Smooth muscle cell (in vitro differentiated cells): ENCODE data around the gene AHNAK. TPM values are rescaled to one million over a fixed set of nuclear protein-coding genes. Genes with fewer than 3 reads are reported as not detected.

Experiments
- DNase-seq: peaks from one replicate; lab custom pipeline; 2025; ENCODE audit not compliant: unreplicated experiment; lab: John Stamatoyannopoulos, UW
- H2AFZ ChIP-seq: fragments of 200-600 bp; sonication (generic); 2 replicates; pipeline ENCODE4 v1.6.0; 2016; ENCODE audit warnings: antibody characterized with exemption, low read depth, mild to moderate bottlenecking
- H3F3A ChIP-seq: fragments of 200-600 bp; sonication (generic); 2 replicates; pipeline ENCODE4 v1.6.0; 2017; ENCODE audit warnings: antibody characterized with exemption, low read depth
- H3K27ac ChIP-seq: fragments of 200-600 bp; sonication (generic); 2 replicates; pipeline ENCODE4 v1.5.1; 2016; ENCODE audit warnings: low read depth, mild to moderate bottlenecking
- H3K27me3 ChIP-seq: fragments of 200-600 bp; sonication (generic); 2 replicates; pipeline ENCODE4 v1.6.1; 2016; ENCODE audit warnings: low read depth, mild to moderate bottlenecking
- H3K36me3 ChIP-seq: fragments of 200-600 bp; sonication (generic); 2 replicates; pipeline ENCODE4 v1.5.1; 2016; ENCODE audit warnings: low read depth
- H3K4me1 ChIP-seq: fragments of 200-600 bp; sonication (generic); 2 replicates; pipeline ENCODE4 v1.5.1; 2016; ENCODE audit warnings: low read depth
- H3K4me2 ChIP-seq: fragments of 200-600 bp; sonication (generic); 2 replicates; pipeline ENCODE4 v1.6.0; 2016; ENCODE audit warnings: mild to moderate bottlenecking
- H3K4me3 ChIP-seq: fragments of 200-600 bp; sonication (generic); 2 replicates; pipeline ENCODE4 v1.5.1; 2016; ENCODE audit warnings: mild to moderate bottlenecking
- H3K79me2 ChIP-seq: fragments of 200-600 bp; sonication (generic); 2 replicates; pipeline ENCODE4 v1.6.0; 2016; ENCODE audit warnings: low read depth, mild to moderate bottlenecking
- H3K9ac ChIP-seq: fragments of 200-600 bp; sonication (generic); 2 replicates; pipeline ENCODE4 v1.6.0; 2016; ENCODE audit warnings: low read depth
- H3K9me3 ChIP-seq: fragments of 200-600 bp; sonication (generic); replicated peaks from 2 replicates; pipeline ENCODE4 v1.5.1; 2016; ENCODE audit warnings: low read depth
- H4K20me1 ChIP-seq: fragments of 200-600 bp; sonication (generic); 2 replicates; pipeline ENCODE4 v1.6.0; 2016; ENCODE audit warnings: low read depth
- WGBS: methylation state at CpG from one replicate; pipeline ENCODE4 v1.1.7; 2016; ENCODE audit warnings: low lambda C conversion rate; 5-methylcytosine and 5-hydroxymethylcytosine counted together
- polyA plus RNA-seq: library from polyadenylated mRNA; unstranded; fragments of >200 nt; fragmentation: Nextera tagmentation; extraction: Ambion mirVana; gene quantifications from 2 replicates; pipeline ENCODE4 v1.2.1, GENCODE V29; 2016
- total RNA-seq: library from RNA; depleted of rRNA; stranded (reverse); fragments of >200 nt; gene quantifications from 2 replicates; pipeline ENCODE4 v1.2.3, GENCODE V29; 2014
- TF ChIP-seq, protein P1 (sequence below): fragments of 200-600 bp; sonication (generic); IDR thresholded peaks from 2 replicates; pipeline ENCODE4 v1.5.1; 2017; ENCODE audit warnings: borderline replicate concordance, mild to moderate bottlenecking, antibody characterized with exemption; ENCODE audit not compliant: insufficient read depth, poor library complexity, severe bottlenecking

AHNAK gene
- total and polyA plus RNA-seq, 2 experiments from 2014 or later = 27.2 to 229 TPM

DNA sequence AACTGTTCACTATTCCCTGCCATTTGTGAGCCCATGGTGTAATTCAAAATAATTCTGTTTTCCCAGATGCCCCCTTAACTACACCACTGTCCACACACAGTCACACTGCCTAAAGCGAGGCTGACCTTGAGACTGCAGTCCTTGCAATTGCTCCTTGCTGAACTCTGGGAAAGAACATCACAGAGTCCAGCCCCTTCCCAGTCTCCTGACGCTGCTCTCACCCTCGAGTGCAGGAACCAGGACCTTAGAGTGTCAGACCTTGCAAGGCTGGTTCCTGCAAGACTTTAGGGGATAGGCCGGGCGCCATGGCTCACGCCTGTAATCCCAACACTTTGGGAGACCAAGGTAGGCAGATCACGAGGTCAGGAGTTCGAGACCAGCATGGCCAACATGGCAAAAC is 33.6 kb downstream of the AHNAK start:
- Histone ChIP-seq H3K9me3 (no peaks in the 10 kb centered on the region), H3K27ac (no peak overlapping the region), H3K4me1 (peaks cover 12% of the 10 kb centered on the region), H3K79me2 (peaks cover 7% of the 10 kb centered on the region), H3F3A (peaks cover 50% of the 10 kb centered on the region), H3K9ac (no peak overlapping the region), H3K36me3 (no peaks in the 10 kb centered on the region), H2AFZ (no peak overlapping the region), H3K4me3 (no peak overlapping the region), H4K20me1 (peaks cover 56% of the 10 kb centered on the region), H3K27me3 (no peaks in the 10 kb centered on the region), H3K4me2 (no peak overlapping the region)
- no peak for DNase-seq
- TF ChIP-seq, protein P1, sequence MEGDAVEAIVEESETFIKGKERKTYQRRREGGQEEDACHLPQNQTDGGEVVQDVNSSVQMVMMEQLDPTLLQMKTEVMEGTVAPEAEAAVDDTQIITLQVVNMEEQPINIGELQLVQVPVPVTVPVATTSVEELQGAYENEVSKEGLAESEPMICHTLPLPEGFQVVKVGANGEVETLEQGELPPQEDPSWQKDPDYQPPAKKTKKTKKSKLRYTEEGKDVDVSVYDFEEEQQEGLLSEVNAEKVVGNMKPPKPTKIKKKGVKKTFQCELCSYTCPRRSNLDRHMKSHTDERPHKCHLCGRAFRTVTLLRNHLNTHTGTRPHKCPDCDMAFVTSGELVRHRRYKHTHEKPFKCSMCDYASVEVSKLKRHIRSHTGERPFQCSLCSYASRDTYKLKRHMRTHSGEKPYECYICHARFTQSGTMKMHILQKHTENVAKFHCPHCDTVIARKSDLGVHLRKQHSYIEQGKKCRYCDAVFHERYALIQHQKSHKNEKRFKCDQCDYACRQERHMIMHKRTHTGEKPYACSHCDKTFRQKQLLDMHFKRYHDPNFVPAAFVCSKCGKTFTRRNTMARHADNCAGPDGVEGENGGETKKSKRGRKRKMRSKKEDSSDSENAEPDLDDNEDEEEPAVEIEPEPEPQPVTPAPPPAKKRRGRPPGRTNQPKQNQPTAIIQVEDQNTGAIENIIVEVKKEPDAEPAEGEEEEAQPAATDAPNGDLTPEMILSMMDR = no peak
- 83% methylated on average over 8 of the region's 8 CpGs for WGBS

DNA sequence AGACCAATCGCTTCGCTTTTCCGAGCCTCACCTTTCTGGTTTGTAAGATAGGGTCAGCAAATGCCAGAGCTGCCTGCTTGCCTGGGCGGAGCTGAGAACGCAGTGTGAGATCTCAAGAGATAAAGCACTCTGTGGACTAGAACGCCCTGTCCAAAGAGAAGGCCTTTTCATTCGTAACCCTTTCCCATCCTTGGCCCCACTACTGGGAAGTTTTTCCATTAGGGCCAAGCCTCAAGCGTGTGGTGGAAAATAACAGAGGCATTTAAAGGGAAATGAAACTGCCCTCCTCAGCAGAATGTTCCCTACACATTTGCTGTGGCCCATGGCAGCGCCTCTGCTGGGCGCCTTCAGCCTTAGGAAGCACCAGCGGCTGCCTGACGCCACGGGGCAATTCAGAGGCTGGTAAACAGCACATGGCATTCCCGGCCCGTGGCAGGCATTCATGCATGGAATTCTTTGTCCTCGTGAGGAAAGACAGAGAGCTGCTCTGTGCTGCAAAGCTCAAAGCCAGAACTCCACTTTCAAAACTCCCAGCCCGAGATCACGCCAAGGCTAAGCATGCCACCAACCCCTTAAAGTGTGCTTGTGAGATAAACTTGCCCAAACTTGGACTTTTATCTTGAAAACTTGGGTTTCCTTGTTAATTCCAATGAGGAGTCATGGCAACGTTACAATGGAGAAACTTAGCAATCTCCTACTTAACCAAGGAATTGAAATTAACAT is 38.1 kb downstream of the AHNAK start:
- 4% methylated on average over 19 of the region's 19 CpGs for WGBS

DNA sequence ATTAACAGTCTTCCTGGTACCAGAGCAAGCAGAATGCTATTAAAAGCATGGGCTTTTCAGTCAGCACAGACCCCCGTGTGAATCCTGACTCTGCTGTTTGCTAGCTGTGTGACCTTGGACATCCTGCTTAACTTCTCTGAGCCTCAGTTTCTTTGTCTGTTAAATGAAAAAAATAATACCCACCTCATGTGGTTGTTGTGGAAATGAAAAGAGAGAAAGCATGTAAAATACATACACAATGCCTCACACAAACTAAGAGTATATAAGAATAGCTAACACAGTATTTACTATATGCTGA is 39.5 kb downstream of the AHNAK start:
- H3K4me3 ChIP-seq = no peak overlapping the region
- no peak overlapping the region for H3K4me2 ChIP-seq
- peaks cover 28% of the 10 kb centered on the region for H3F3A ChIP-seq
- 51% methylated on average over 1 of the region's 1 CpG for WGBS
- no peak overlapping the region for H3K9ac ChIP-seq
- H3K36me3 ChIP-seq = no peaks in the 10 kb centered on the region
- peaks cover 43% of the 10 kb centered on the region for H3K4me1 ChIP-seq
- H4K20me1 ChIP-seq = peaks cover 5% of the 10 kb centered on the region
- H3K79me2 ChIP-seq = no peaks in the 10 kb centered on the region
- no peak for DNase-seq
- TF ChIP-seq, protein P1 = no peak
- H3K9me3 ChIP-seq = no peaks in the 10 kb centered on the region
- no peak overlapping the region for H3K27ac ChIP-seq
- H3K27me3 ChIP-seq = no peaks in the 10 kb centered on the region
- no peak overlapping the region for H2AFZ ChIP-seq

More for the DNA sequence above, 38.1 kb downstream of the AHNAK start:
- H3K9ac ChIP-seq = peak overlapping the region; percentile 58
- H3K79me2 ChIP-seq = no peaks in the 10 kb centered on the region
- peak overlapping the region; percentile 77 for H3K4me2 ChIP-seq
- H3K9me3 ChIP-seq = no peaks in the 10 kb centered on the region
- DNase-seq = peak; percentile 56
- H2AFZ ChIP-seq = peak overlapping the region; percentile 41
- H3F3A ChIP-seq = peaks cover 32% of the 10 kb centered on the region
- peaks cover 12% of the 10 kb centered on the region for H4K20me1 ChIP-seq
- peak overlapping the region; percentile 29 for H3K4me3 ChIP-seq
- peaks cover 43% of the 10 kb centered on the region for H3K4me1 ChIP-seq
- H3K36me3 ChIP-seq = no peaks in the 10 kb centered on the region
- no peaks in the 10 kb centered on the region for H3K27me3 ChIP-seq
- TF ChIP-seq, protein P1 = peak; percentile 43
- peak overlapping the region; percentile 66 for H3K27ac ChIP-seq
